PC-3 (cell line): ENCODE results near the gene IGFL2. TPM values are rescaled to one million over a fixed set of nuclear protein-coding genes. Genes with fewer than 3 reads are reported as not detected.
A peak's percentile ranks its signal among the peaks of the same experiment; 100 is the strongest.
"Not testable (repeated sequence)": the region's sequence is repeated elsewhere in the genome, so short reads cannot be mapped to it uniquely, and the experiment has no call there.

Experiments used
- ATAC-seq: fragments of 200-7000 bp; cut with Tn5 transposase; 2 replicates; pipeline ENCODE4 v1.9.1; 2020; ENCODE audit warnings: mild to moderate bottlenecking, moderate library complexity
- BruUV-seq: library from RNA; stranded (reverse); fragments of 400-500 nt; replicated peaks from 2 replicates; lab custom pipeline; 2021; lab: Mats Ljungman, UMichigan
- CTCF ChIA-PET: fragments of 300-600 bp; sonication (Branson Sonifier 250); formaldehyde crosslinking; loops from one replicate; lab custom pipeline; 2022; ENCODE audit warnings: antibody characterized with exemption; lab: Charles Lee
- POLR2A ChIA-PET: fragments of 300-600 bp; sonication (Branson Sonifier 250); formaldehyde crosslinking; loops from one replicate; lab custom pipeline; 2022; ENCODE audit warnings: antibody characterized with exemption; ENCODE audit not compliant: unreplicated experiment; lab: Charles Lee
- DNase-seq: peaks from one replicate; pipeline ENCODE4 v3.0.0-alpha.2; 2015
- H2AFZ ChIP-seq: fragments of 300-600 bp; sonication (generic); 2 replicates; pipeline ENCODE4 v1.6.0; 2016; ENCODE audit warnings: antibody characterized with exemption, low read length
- H3F3A ChIP-seq: fragments of 300-600 bp; sonication (generic); one replicate; pipeline ENCODE4 v1.6.0; 2017; ENCODE audit warnings: antibody characterized with exemption, low read length, control low read depth, mild to moderate bottlenecking; ENCODE audit not compliant: unreplicated experiment
- H3K27ac ChIP-seq: fragments of 300-600 bp; sonication (generic); 2 replicates; pipeline ENCODE4 v1.5.1; 2016; ENCODE audit warnings: mild to moderate bottlenecking, low read length
- H3K27me3 ChIP-seq: fragments of 300-600 bp; sonication (generic); 2 replicates; pipeline ENCODE4 v1.6.1; 2016; ENCODE audit warnings: low read length, mixed read lengths
- H3K36me3 ChIP-seq: fragments of 300-600 bp; sonication (generic); 2 replicates; pipeline ENCODE4 v1.6.1; 2016; ENCODE audit warnings: low read depth, mixed run types, low read length, mixed read lengths
- H3K4me1 ChIP-seq: fragments of 300-600 bp; sonication (generic); 2 replicates; pipeline ENCODE4 v1.5.1; 2016; ENCODE audit warnings: low read length; ENCODE audit not compliant: insufficient read depth
- H3K4me2 ChIP-seq: fragments of 300-600 bp; sonication (generic); 2 replicates; pipeline ENCODE4 v1.6.0; 2016; ENCODE audit warnings: low read length
- H3K4me3 ChIP-seq: fragments of 300-600 bp; sonication (generic); 2 replicates; pipeline ENCODE4 v1.5.1; 2016; ENCODE audit warnings: mild to moderate bottlenecking, low read length, mixed read lengths
- H3K79me2 ChIP-seq: fragments of 300-600 bp; sonication (generic); 2 replicates; pipeline ENCODE4 v1.6.1; 2017; ENCODE audit warnings: low read length, mixed read lengths
- H3K9ac ChIP-seq: fragments of 300-600 bp; sonication (generic); 2 replicates; pipeline ENCODE4 v1.6.0; 2016; ENCODE audit warnings: mild to moderate bottlenecking, low read length
- H3K9me2 ChIP-seq: fragments of 300-600 bp; sonication (generic); replicated peaks from 2 replicates; pipeline ENCODE4 v1.6.1; 2016; ENCODE audit warnings: mixed run types, low read length, mixed read lengths
- H3K9me3 ChIP-seq: fragments of 300-600 bp; sonication (generic); 2 replicates; pipeline ENCODE4 v1.6.1; 2016; ENCODE audit warnings: low read length, mixed read lengths
- H4K20me1 ChIP-seq: fragments of 300-600 bp; sonication (generic); 2 replicates; pipeline ENCODE4 v1.6.1; 2016; ENCODE audit warnings: low read length, mixed read lengths
- CTCF ChIP-seq: fragments of 300-600 bp; sonication (generic); conservative IDR thresholded peaks from 2 replicates; pipeline ENCODE4 v1.5.1; 2017; ENCODE audit warnings: antibody characterized with exemption, low read depth, mild to moderate bottlenecking, low read length
- EZH2 ChIP-seq: fragments of 300-600 bp; sonication (generic); IDR thresholded peaks from one replicate; pipeline ENCODE4 v1.6.1; 2017; ENCODE audit warnings: antibody characterized with exemption, mild to moderate bottlenecking, low read length; ENCODE audit not compliant: unreplicated experiment
- EZH2phosphoT487 ChIP-seq: fragments of 300-600 bp; sonication (generic); IDR thresholded peaks from 2 replicates; pipeline ENCODE4 v1.6.1; 2018; ENCODE audit warnings: mild to moderate bottlenecking, antibody characterized with exemption, low read length, borderline replicate concordance
- intact Hi-C: fragments of 100-400 bp; cut with micrococcal nuclease; formaldehyde crosslinking; loops from 2 replicates; pipeline ENCODE4 v1.9.0; 2023
- total RNA-seq: library from RNA; depleted of rRNA; stranded (reverse); fragments of >200 nt; gene quantifications from 2 replicates; pipeline ENCODE4 v1.2.3, GENCODE V29; 2014

The IGFL2 gene
- total RNA-seq, 1 experiment from 2014 or later, result not detected

- Histone ChIP-seq H3K4me1 (peaks cover 12% of the 10 kb centered on the region), H3K27me3 (peaks cover 6% of the 10 kb centered on the region; the same call in 1 of the 2 replicates), H2AFZ (no peak overlapping the region), H3F3A (no peaks in the 10 kb centered on the region), H4K20me1 (no peaks in the 10 kb centered on the region), H3K9me2 (no peaks in the 10 kb centered on the region), H3K79me2 (no peaks in the 10 kb centered on the region), H3K9me3 (no peaks in the 10 kb centered on the region), H3K9ac (no peak overlapping the region), H3K36me3 (no peaks in the 10 kb centered on the region), H3K27ac (no peak overlapping the region), H3K4me2 (peak overlapping the region; percentile 74), H3K4me3 (no peak overlapping the region)
- no peak for ATAC-seq
- ChIA-PET CTCF (no interaction called here), POLR2A (no interaction called here)
- TF ChIP-seq CTCF (no peak), EZH2 (no peak), EZH2phosphoT487 (no peak)
- DNase-seq, result no peak
- intact Hi-C loops, result loop anchor here (5.0 kb wide), 1 partner anchor 166 kb away; no protein-coding TSS in a partner anchor
- no TSS peak for BruUV-seq
These were observed 45.6 kb downstream of the IGFL2 start for GRCh38 chr19:46193678-46194077.

- Histone ChIP-seq H4K20me1 (no peaks in the 10 kb centered on the region), H3K27ac (no peak overlapping the region), H3K79me2 (no peaks in the 10 kb centered on the region), H3K4me2 (no peak overlapping the region), H3K4me3 (no peak overlapping the region), H3K9me3 (no peaks in the 10 kb centered on the region), H3K9me2 (no peaks in the 10 kb centered on the region), H2AFZ (no peak overlapping the region), H3K9ac (no peak overlapping the region), H3K4me1 (peaks cover 12% of the 10 kb centered on the region), H3F3A (no peaks in the 10 kb centered on the region), H3K27me3 (peaks cover 5% of the 10 kb centered on the region; the same call in 1 of the 2 replicates), H3K36me3 (no peaks in the 10 kb centered on the region)
- ATAC-seq (no peak), DNase-seq (no peak)
- ChIA-PET POLR2A (no interaction called here), CTCF (no interaction called here)
- TF ChIP-seq EZH2 (no peak), CTCF (no peak), EZH2phosphoT487 (no peak)
- BruUV-seq, result no TSS peak
- intact Hi-C loops, result no loop called here
These were observed 47.1 kb downstream of the IGFL2 start for GRCh38 chr19:46195104-46195503.

GRCh38 chr19:46195919-46196318, 47.9 kb downstream of the IGFL2 start:
- peaks cover 12% of the 10 kb centered on the region for H3K4me1 ChIP-seq
- DNase-seq, BruUV-seq, POLR2A ChIA-PET, H3K4me2 ChIP-seq, CTCF ChIA-PET, intact Hi-C loops, H3K9me2 ChIP-seq, ATAC-seq, H4K20me1 ChIP-seq, H3K27ac ChIP-seq, H3K9ac ChIP-seq, H3K9me3 ChIP-seq, H3K27me3 ChIP-seq, H3K36me3 ChIP-seq, H3K4me3 ChIP-seq, H2AFZ ChIP-seq, H3K79me2 ChIP-seq, H3F3A ChIP-seq: not testable (repeated sequence)
